GM18867 (cell line): ENCODE data around the gene GABRG3.

Experiments used
- ATAC-seq: cut with Tn5 transposase; IDR thresholded peaks from one replicate; pipeline ENCODE4 v1.9.1; 2021; ENCODE audit warnings: mild to moderate bottlenecking, moderate library complexity; ENCODE audit not compliant: unreplicated experiment

Gene GABRG3

GRCh38 chr15:26970712-26971210, at the start of gene GABRG3:
TSS of gene GABRG3 (plus strand) at chr15:26971181.
- no peak for ATAC-seq

GRCh38 chr15:26921433-26921832, 49.5 kb upstream of the GABRG3 start:
- no peak for ATAC-seq

GRCh38 chr15:26926081-26926480, 44.9 kb upstream of the GABRG3 start:
- ATAC-seq = no peak

GRCh38 chr15:26928051-26928450, 42.9 kb upstream of the GABRG3 start:
- no peak for ATAC-seq

GRCh38 chr15:26929588-26929987, 41.4 kb upstream of the GABRG3 start:
- ATAC-seq = no peak

- no peak for ATAC-seq
Measured at GRCh38 chr15:26934848-26935247, 36.1 kb upstream of the GABRG3 start.

- no peak for ATAC-seq
Measured at GRCh38 chr15:26935322-26935721, 35.7 kb upstream of the GABRG3 start.

- ATAC-seq = no peak
Measured at GRCh38 chr15:26936502-26936901, 34.5 kb upstream of the GABRG3 start.

- ATAC-seq = no peak
Measured at GRCh38 chr15:26937134-26937533, 33.8 kb upstream of the GABRG3 start.

- ATAC-seq = no peak
Measured at GRCh38 chr15:26939398-26939797, 31.6 kb upstream of the GABRG3 start.

GRCh38 chr15:26941489-26941888, 29.5 kb upstream of the GABRG3 start:
- no peak for ATAC-seq

- no peak for ATAC-seq
Measured at GRCh38 chr15:26943866-26944265, 27.1 kb upstream of the GABRG3 start.

GRCh38 chr15:26945046-26945445, 25.9 kb upstream of the GABRG3 start:
- ATAC-seq = no peak

GRCh38 chr15:26950001-26950400, 21.0 kb upstream of the GABRG3 start:
- no peak for ATAC-seq

- no peak for ATAC-seq
Measured at GRCh38 chr15:26954403-26954802, 16.6 kb upstream of the GABRG3 start.

GRCh38 chr15:26967719-26968269, 3.2 kb upstream of the GABRG3 start:
- no peak for ATAC-seq

- ATAC-seq = no peak
Measured at GRCh38 chr15:26968806-26969205, 2.2 kb upstream of the GABRG3 start.

- ATAC-seq = no peak
Measured at GRCh38 chr15:26971271-26972018, 464 bp downstream of the GABRG3 start.

- no peak for ATAC-seq
Measured at GRCh38 chr15:26972636-26973035, 1.7 kb downstream of the GABRG3 start.

- no peak for ATAC-seq
Measured at GRCh38 chr15:26974120-26974780, 3.3 kb downstream of the GABRG3 start.

- no peak for ATAC-seq
Measured at GRCh38 chr15:26981492-26981891, 10.5 kb downstream of the GABRG3 start.

- no peak for ATAC-seq
Measured at GRCh38 chr15:26983822-26984221, 12.8 kb downstream of the GABRG3 start.
